ENCODE results near the gene THRA.

The THRA gene

GRCh38 chr17:40076591-40076990 is 13.8 kb downstream of the THRA start:
- H3K27me3 Mint-ChIP-seq (ENCODE audit: low read depth, poor library complexity), result no peaks in the 10 kb centered on the region
- no peak overlapping the region for H3K4me3 Mint-ChIP-seq
- DNase-seq, result no peak
- peaks cover 25% of the 10 kb centered on the region for H3K4me1 Mint-ChIP-seq
- no peaks in the 10 kb centered on the region for H3K36me3 Mint-ChIP-seq (ENCODE audit: low read depth)
- H3K27ac Mint-ChIP-seq, result no peak overlapping the region
- TF ChIP-seq CTCF (IDR thresholded peaks at IDR 0.05), result no peak
- H3K9me3 Mint-ChIP-seq, result no peaks in the 10 kb centered on the region

GRCh38 chr17:40079545-40079944 is 16.8 kb downstream of the THRA start:
- Mint-ChIP-seq H3K27me3 (ENCODE audit: low read depth, poor library complexity) (no peaks in the 10 kb centered on the region), H3K36me3 (ENCODE audit: low read depth) (peaks cover 5% of the 10 kb centered on the region), H3K4me3 (no peak overlapping the region), H3K4me1 (peaks cover 17% of the 10 kb centered on the region), H3K9me3 (no peaks in the 10 kb centered on the region), H3K27ac (peak overlapping the region; percentile 39)
- TF ChIP-seq CTCF (IDR thresholded peaks at IDR 0.05), result no peak
- no peak for DNase-seq

GRCh38 chr17:40084477-40084876 is 21.7 kb downstream of the THRA start:
- no peak for DNase-seq
- Mint-ChIP-seq H3K27me3 (ENCODE audit: low read depth, poor library complexity) (no peaks in the 10 kb centered on the region), H3K36me3 (ENCODE audit: low read depth) (peaks cover 28% of the 10 kb centered on the region), H3K4me3 (no peak overlapping the region), H3K4me1 (peaks cover 16% of the 10 kb centered on the region), H3K27ac (no peak overlapping the region), H3K9me3 (no peaks in the 10 kb centered on the region)
- TF ChIP-seq CTCF (IDR thresholded peaks at IDR 0.05), result no peak

- Mint-ChIP-seq H3K4me1 (peaks cover 36% of the 10 kb centered on the region), H3K36me3 (ENCODE audit: low read depth) (peaks cover 28% of the 10 kb centered on the region), H3K27ac (no peak overlapping the region), H3K27me3 (ENCODE audit: low read depth, poor library complexity) (no peaks in the 10 kb centered on the region), H3K9me3 (no peaks in the 10 kb centered on the region), H3K4me3 (no peak overlapping the region)
- TF ChIP-seq CTCF (IDR thresholded peaks at IDR 0.05), result peak; percentile 74
- DNase-seq, result peak; percentile 74
These were observed 23.6 kb downstream of the THRA start for GRCh38 chr17:40086150-40087044.

GRCh38 chr17:40087049-40087794 is 24.5 kb downstream of the THRA start:
- no peaks in the 10 kb centered on the region for H3K9me3 Mint-ChIP-seq

More at GRCh38 chr17:40087049-40087794, 24.5 kb downstream of the THRA start:
- peaks cover 44% of the 10 kb centered on the region for H3K4me1 Mint-ChIP-seq
- TF ChIP-seq CTCF (IDR thresholded peaks at IDR 0.05), result no peak
- no peak overlapping the region for H3K27ac Mint-ChIP-seq
- peaks cover 28% of the 10 kb centered on the region for H3K36me3 Mint-ChIP-seq (ENCODE audit: low read depth)
- no peaks in the 10 kb centered on the region for H3K27me3 Mint-ChIP-seq (ENCODE audit: low read depth, poor library complexity)
- H3K4me3 Mint-ChIP-seq, result no peak overlapping the region
- no peak for DNase-seq

Measured in nephron progenitor cell (in vitro differentiated cells).